Stomach (tissue), 4 donors: ENCODE results near the gene NELFB.

Source experiments
- CTCF ChIP-seq, 7 experiments: fragments of 450-650 bp in 4 of 7; fragments of 200-600 bp in 3 of 7; sonication (generic) in 3 of 7; IDR thresholded peaks; one replicate each; pipeline ENCODE4 v1.5.1; 2016 to 2019; ENCODE audit warnings: antibody characterized with exemption in 7 of 7, control low read depth in 2 of 7, mild to moderate bottlenecking in 1 of 7
- EP300 ChIP-seq: sonication (generic); formaldehyde crosslinking; IDR thresholded peaks from one replicate; pipeline ENCODE4 v1.6.1; 2017; ENCODE audit warnings: antibody characterized with exemption
- POLR2A ChIP-seq, 4 donors: fragments of 450-650 bp; IDR thresholded peaks; one replicate each; pipeline ENCODE4 v1.6.1; 2016; ENCODE audit warnings: antibody characterized with exemption in 4 of 4, control low read depth in 2 of 4, mild to moderate bottlenecking in 1 of 4, moderate library complexity in 1 of 4
- POLR2AphosphoS5 ChIP-seq, 3 donors: sonication (generic); formaldehyde crosslinking; IDR thresholded peaks; one replicate each; pipeline ENCODE4 v1.6.1; 2016; ENCODE audit warnings: antibody characterized with exemption in 3 of 3

- TF ChIP-seq CTCF (IDR thresholded peaks at IDR 0.05) (no peak), POLR2AphosphoS5 (IDR thresholded peaks at IDR 0.05) (no peak), POLR2A (IDR thresholded peaks at IDR 0.05) (no peak), EP300 (no peak)
Measured at GRCh38 chr9:137306066-137306849, 51.1 kb downstream of the NELFB start.
